HEK293T (cell line): ENCODE measurements around the gene NAT16.

Experiments
- ARNT ChIP-seq: fragments of 450-650 bp; IDR thresholded peaks from 2 replicates; pipeline ENCODE4 v1.6.1; 2017; ENCODE audit warnings: mild to moderate bottlenecking
- BHLHE40 ChIP-seq: fragments of 450-650 bp; IDR thresholded peaks from 2 replicates; pipeline ENCODE4 v1.6.1; 2016; ENCODE audit warnings: mild to moderate bottlenecking, moderate library complexity, borderline replicate concordance
- CTBP1 ChIP-seq: fragments of 450-650 bp; IDR thresholded peaks from 2 replicates; pipeline ENCODE4 v1.6.1; 2016; ENCODE audit warnings: borderline replicate concordance
- FOXA1 ChIP-seq: fragments of 450-650 bp; IDR thresholded peaks from 2 replicates; pipeline ENCODE4 v1.6.1; 2016; ENCODE audit warnings: mild to moderate bottlenecking
- FOXM1 ChIP-seq: fragments of 450-650 bp; IDR thresholded peaks from 2 replicates; pipeline ENCODE4 v1.6.1; 2017; ENCODE audit warnings: mild to moderate bottlenecking, borderline replicate concordance
- HDGF ChIP-seq: fragments of 450-650 bp; IDR thresholded peaks from 2 replicates; pipeline ENCODE4 v1.6.1; 2017; ENCODE audit warnings: antibody characterized with exemption, borderline replicate concordance
- SP1 ChIP-seq: fragments of 450-650 bp; IDR thresholded peaks from 2 replicates; pipeline ENCODE4 v1.6.1; 2017
- TARDBP ChIP-seq: fragments of 450-650 bp; IDR thresholded peaks from 2 replicates; pipeline ENCODE4 v1.6.1; 2016

- no peak for TF ChIP-seq ARNT
- TF ChIP-seq HDGF, result no peak
- TF ChIP-seq SP1, result no peak
- TF ChIP-seq BHLHE40, result no peak
- TF ChIP-seq TARDBP, result no peak
- no peak for TF ChIP-seq FOXA1
- no peak for TF ChIP-seq CTBP1
- TF ChIP-seq FOXM1, result no peak
Observed at GRCh38 chr7:101210143-101210542, 30.1 kb upstream of the NAT16 start.
